MCF 10A (cell line): ENCODE measurements around the gene ACOT12. TPM values are rescaled to one million over a fixed set of nuclear protein-coding genes. Genes with fewer than 3 reads are reported as not detected.

ENCODE experiments used
- BruUV-seq: library from RNA; stranded (reverse); fragments of 400-500 nt; replicated peaks from 2 replicates; lab custom pipeline; 2021; lab: Mats Ljungman, UMichigan
- CTCF ChIA-PET: fragments of 300-600 bp; sonication (Branson Sonifier 250); formaldehyde crosslinking; extraction: SDS; loops from one replicate; lab custom pipeline; 2021; ENCODE audit warnings: antibody characterized with exemption, inconsistent platforms; lab: Yijun Ruan, JAX
- POLR2A ChIA-PET: fragments of 300-600, 350-650 bp; sonication (Branson Sonifier 250); formaldehyde crosslinking; extraction: SDS; loops from one replicate; lab custom pipeline; 2020; ENCODE audit warnings: antibody characterized with exemption, inconsistent platforms; lab: Yijun Ruan, JAX
- DNase-seq: peaks from one replicate; pipeline ENCODE4 v3.0.0-alpha.2; 2018; ENCODE audit not compliant: unreplicated experiment
- H3K27ac Mint-ChIP-seq: one replicate; pipeline ENCODE4 v1.8.0; 2022; ENCODE audit warnings: mild to moderate bottlenecking, low read depth, mixed read lengths; ENCODE audit not compliant: unreplicated experiment
- H3K27me3 Mint-ChIP-seq: one replicate; pipeline ENCODE4 v1.8.0; 2022; ENCODE audit warnings: mixed read lengths; ENCODE audit not compliant: insufficient read depth, unreplicated experiment
- H3K36me3 Mint-ChIP-seq: one replicate; pipeline ENCODE4 v1.8.0; 2022; ENCODE audit warnings: mild to moderate bottlenecking, moderate library complexity, mixed read lengths; ENCODE audit not compliant: insufficient read depth, unreplicated experiment
- H3K4me1 Mint-ChIP-seq: one replicate; pipeline ENCODE4 v1.8.0; 2022; ENCODE audit warnings: mixed read lengths; ENCODE audit not compliant: insufficient read depth, unreplicated experiment
- H3K4me3 Mint-ChIP-seq: one replicate; pipeline ENCODE4 v1.8.0; 2022; ENCODE audit warnings: mild to moderate bottlenecking, moderate library complexity, mixed read lengths; ENCODE audit not compliant: unreplicated experiment
- H3K9me3 Mint-ChIP-seq: one replicate; pipeline ENCODE4 v1.8.0; 2022; ENCODE audit warnings: mixed read lengths; ENCODE audit not compliant: unreplicated experiment
- intact Hi-C: fragments of 100-400 bp; cut with micrococcal nuclease; formaldehyde crosslinking; loops from 2 replicates; pipeline ENCODE4 v1.14.1; 2022
- total RNA-seq: library from RNA; stranded (reverse); gene quantifications from 2 replicates; pipeline ENCODE4 v1.2.3, GENCODE V29; 2022
- TF ChIP-seq, protein P1 (sequence below): fragments of 200-600 bp; IDR thresholded peaks from one replicate; pipeline ENCODE4 v1.8.0; 2022; ENCODE audit warnings: antibody characterized with exemption, mild to moderate bottlenecking; ENCODE audit not compliant: unreplicated experiment

Gene ACOT12
- total RNA-seq, 1 experiment from 2014 or later, result not detected

DNA sequence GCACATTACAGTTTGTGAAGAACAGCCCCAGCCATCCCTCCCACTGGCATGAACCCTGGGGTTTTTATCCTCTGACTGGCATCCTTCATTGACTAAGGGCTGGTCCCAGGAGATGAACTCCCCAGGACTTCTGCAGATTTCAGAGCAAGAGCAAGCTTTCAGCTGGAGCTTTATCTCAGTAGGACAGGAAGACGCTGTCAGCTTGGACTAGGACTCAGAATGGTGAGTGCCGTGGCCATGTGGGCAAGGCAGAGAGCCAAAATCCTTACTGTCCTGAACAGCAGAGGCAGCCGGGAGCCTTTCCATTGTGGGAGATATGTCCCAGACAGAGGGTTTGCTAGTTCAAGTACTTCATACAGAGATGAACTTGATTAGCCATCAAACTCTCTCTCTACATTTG lies 3.2 kb upstream of the ACOT12 start:
- no TSS peak for BruUV-seq
- Mint-ChIP-seq H3K4me3 (no peak overlapping the region), H3K27me3 (no peaks in the 10 kb centered on the region), H3K27ac (no peak overlapping the region), H3K36me3 (no peaks in the 10 kb centered on the region), H3K4me1 (no peaks in the 10 kb centered on the region), H3K9me3 (no peaks in the 10 kb centered on the region)
- intact Hi-C loops, result no loop called here
- peak; percentile 9 for DNase-seq
- ChIA-PET CTCF (interaction anchor here (0.6 kb wide), 1 partner anchor 12 kb away, joined by 3 read pairs; no protein-coding TSS in a partner anchor), POLR2A (interaction anchor here (0.7 kb wide), 1 partner anchor 94 kb away, joined by 3 read pairs; no protein-coding TSS in a partner anchor)
- TF ChIP-seq, protein P1, sequence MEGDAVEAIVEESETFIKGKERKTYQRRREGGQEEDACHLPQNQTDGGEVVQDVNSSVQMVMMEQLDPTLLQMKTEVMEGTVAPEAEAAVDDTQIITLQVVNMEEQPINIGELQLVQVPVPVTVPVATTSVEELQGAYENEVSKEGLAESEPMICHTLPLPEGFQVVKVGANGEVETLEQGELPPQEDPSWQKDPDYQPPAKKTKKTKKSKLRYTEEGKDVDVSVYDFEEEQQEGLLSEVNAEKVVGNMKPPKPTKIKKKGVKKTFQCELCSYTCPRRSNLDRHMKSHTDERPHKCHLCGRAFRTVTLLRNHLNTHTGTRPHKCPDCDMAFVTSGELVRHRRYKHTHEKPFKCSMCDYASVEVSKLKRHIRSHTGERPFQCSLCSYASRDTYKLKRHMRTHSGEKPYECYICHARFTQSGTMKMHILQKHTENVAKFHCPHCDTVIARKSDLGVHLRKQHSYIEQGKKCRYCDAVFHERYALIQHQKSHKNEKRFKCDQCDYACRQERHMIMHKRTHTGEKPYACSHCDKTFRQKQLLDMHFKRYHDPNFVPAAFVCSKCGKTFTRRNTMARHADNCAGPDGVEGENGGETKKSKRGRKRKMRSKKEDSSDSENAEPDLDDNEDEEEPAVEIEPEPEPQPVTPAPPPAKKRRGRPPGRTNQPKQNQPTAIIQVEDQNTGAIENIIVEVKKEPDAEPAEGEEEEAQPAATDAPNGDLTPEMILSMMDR, result no peak

DNA sequence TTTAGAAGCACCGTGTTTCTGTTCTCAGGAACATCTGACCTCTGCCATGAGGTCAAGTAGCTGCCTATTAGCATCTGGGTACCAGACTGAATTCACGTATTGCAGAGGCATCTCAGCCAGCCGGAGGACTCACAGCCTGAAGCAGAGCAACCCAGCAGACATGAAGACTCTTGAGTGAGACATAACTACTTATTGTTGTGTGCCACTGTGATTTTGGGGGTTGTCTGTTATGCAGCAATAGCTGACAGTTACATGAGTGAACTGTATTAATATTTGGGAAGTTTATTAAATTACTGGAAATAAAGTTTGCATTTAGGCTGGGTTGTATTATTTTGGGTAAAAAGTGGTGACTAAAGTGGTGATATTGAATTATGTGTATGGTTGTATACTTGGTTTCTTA lies 1.3 kb upstream of the ACOT12 start:
- TF ChIP-seq, protein P1, result no peak
- DNase-seq, result no peak
- no peak overlapping the region for H3K4me3 Mint-ChIP-seq
- no peaks in the 10 kb centered on the region for H3K9me3 Mint-ChIP-seq
- no peaks in the 10 kb centered on the region for H3K36me3 Mint-ChIP-seq
- intact Hi-C loops, result no loop called here
- ChIA-PET CTCF (interaction anchor here (0.6 to 1.0 kb wide), 3 partner anchors 30 to 864 kb away, joined by 3 read pairs; no protein-coding TSS in a partner anchor), POLR2A (interaction anchor here (1.1 kb wide), 1 partner anchor 9 kb away, joined by 3 read pairs; no protein-coding TSS in a partner anchor)
- H3K4me1 Mint-ChIP-seq, result no peaks in the 10 kb centered on the region
- BruUV-seq, result no TSS peak
- no peaks in the 10 kb centered on the region for H3K27me3 Mint-ChIP-seq
- H3K27ac Mint-ChIP-seq, result no peak overlapping the region

DNA sequence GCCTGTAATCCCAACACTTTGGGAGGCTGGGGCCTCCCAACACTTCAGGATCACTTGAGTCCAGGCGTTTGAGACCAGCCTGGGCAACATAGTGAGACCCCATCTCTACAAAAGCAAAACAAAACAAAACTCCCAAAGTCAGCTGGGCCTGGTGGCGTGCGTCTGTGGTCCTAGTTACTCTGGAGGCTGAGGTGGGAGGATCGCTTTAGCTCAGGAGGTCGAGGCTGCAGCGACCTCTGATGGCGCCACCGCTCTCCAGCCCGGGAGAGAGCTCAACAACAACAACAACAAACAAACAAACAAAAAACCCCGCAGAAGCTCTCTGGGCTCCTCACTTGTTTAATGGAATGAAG lies 528 bp downstream of the ACOT12 start:
- Mint-ChIP-seq H3K27ac (no peak overlapping the region), H3K27me3 (no peaks in the 10 kb centered on the region), H3K9me3 (no peaks in the 10 kb centered on the region), H3K4me1 (no peaks in the 10 kb centered on the region), H3K36me3 (no peaks in the 10 kb centered on the region), H3K4me3 (no peak overlapping the region)
- ChIA-PET POLR2A (no interaction called here), CTCF (no interaction called here)
- no TSS peak for BruUV-seq
- intact Hi-C loops, result no loop called here
- TF ChIP-seq, protein P1, result no peak
- DNase-seq, result no peak

DNA sequence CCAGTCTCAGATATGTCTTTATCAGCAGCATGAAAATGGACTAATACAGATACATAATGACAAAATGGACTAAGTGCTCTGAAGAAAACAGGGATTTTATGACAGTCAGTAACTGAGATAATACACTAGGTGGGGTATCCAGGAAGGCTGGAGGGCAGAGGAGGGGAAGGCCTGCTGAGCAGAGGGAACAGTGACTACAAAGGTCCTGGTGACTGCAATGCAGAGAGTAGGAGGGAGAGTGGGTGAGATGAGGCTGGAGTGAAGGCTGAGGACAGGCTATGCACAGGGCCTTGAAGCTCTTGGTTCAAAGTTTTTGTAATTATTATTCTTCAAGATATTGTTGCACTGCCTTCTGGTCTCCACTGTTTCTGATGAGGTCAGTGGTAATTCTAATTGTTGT lies 4.9 kb downstream of the ACOT12 start:
- no peaks in the 10 kb centered on the region for H3K36me3 Mint-ChIP-seq
- H3K4me3 Mint-ChIP-seq, result no peak overlapping the region
- no peaks in the 10 kb centered on the region for H3K4me1 Mint-ChIP-seq
- BruUV-seq, result no TSS peak
- H3K9me3 Mint-ChIP-seq, result no peaks in the 10 kb centered on the region
- H3K27ac Mint-ChIP-seq, result no peak overlapping the region
- H3K27me3 Mint-ChIP-seq, result no peaks in the 10 kb centered on the region
- TF ChIP-seq, protein P1, result no peak
- ChIA-PET POLR2A (interaction anchor here (0.6 kb wide), 1 partner anchor 10 kb away, joined by 5 read pairs; no protein-coding TSS in a partner anchor), CTCF (interaction anchor here (0.6 kb wide), 1 partner anchor 553 kb away, joined by 3 read pairs; no protein-coding TSS in a partner anchor)
- DNase-seq, result no peak
- intact Hi-C loops, result no loop called here
